Gastrocnemius medialis (tissue), 4 donors: ENCODE results near the gene RPRD1A.

ENCODE experiments used
- POLR2A ChIP-seq, 2 donors: fragments of 450-650 bp; IDR thresholded peaks; one replicate each; pipeline ENCODE4 v1.6.1; 2017; ENCODE audit warnings: antibody characterized with exemption in 2 of 2, mild to moderate bottlenecking in 2 of 2, moderate library complexity in 2 of 2
- TF ChIP-seq, protein P1 (sequence below), 5 experiments: fragments of 450-650 bp in 3 of 5; fragments of 200-600 bp in 2 of 5; sonication (generic) in 2 of 5; IDR thresholded peaks in 4 of 5; conservative IDR thresholded peaks in 1 of 5; 1 replicate in 4 of 5; 2 replicates in 1 of 5; pipeline ENCODE4 v1.5.1; 2016 to 2019; ENCODE audit warnings: antibody characterized with exemption in 5 of 5, mild to moderate bottlenecking in 3 of 5, moderate library complexity in 3 of 5

DNA sequence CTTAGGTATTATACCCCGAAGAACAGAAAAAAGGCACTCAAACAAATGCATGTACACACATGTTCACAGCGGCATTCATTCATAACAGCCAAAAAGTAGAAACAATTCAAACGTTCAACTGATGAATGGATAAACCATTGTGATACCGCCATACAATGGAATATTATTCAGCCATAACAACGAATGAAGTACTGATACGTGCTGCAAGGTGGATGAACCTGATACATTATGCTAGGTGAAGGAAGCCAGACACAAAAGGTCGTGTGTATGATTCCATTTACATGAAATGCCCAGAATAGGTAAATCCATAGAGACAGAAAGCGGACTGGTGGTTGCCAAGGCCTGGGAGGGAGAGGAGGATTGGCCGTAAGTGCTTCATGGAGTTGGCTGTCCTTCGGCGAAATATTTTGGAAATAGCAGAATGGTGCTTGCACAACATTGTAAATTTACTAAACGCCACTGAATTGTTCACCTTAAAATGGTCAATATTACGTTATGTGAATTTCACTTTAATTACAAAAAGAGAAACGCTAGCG lies 95.6 kb downstream of the RPRD1A start:
- TF ChIP-seq, protein P1, sequence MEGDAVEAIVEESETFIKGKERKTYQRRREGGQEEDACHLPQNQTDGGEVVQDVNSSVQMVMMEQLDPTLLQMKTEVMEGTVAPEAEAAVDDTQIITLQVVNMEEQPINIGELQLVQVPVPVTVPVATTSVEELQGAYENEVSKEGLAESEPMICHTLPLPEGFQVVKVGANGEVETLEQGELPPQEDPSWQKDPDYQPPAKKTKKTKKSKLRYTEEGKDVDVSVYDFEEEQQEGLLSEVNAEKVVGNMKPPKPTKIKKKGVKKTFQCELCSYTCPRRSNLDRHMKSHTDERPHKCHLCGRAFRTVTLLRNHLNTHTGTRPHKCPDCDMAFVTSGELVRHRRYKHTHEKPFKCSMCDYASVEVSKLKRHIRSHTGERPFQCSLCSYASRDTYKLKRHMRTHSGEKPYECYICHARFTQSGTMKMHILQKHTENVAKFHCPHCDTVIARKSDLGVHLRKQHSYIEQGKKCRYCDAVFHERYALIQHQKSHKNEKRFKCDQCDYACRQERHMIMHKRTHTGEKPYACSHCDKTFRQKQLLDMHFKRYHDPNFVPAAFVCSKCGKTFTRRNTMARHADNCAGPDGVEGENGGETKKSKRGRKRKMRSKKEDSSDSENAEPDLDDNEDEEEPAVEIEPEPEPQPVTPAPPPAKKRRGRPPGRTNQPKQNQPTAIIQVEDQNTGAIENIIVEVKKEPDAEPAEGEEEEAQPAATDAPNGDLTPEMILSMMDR (IDR thresholded peaks at IDR 0.05 in 4 of 5, conservative IDR thresholded peaks at IDR 0.05 in 1 of 5), result no peak
- TF ChIP-seq POLR2A (IDR thresholded peaks at IDR 0.05), result no peak
